ENCODE data around the gene ICAM4. TPM values are rescaled to one million over a fixed set of nuclear protein-coding genes. Genes with fewer than 3 reads are reported as not detected.

ICAM4 gene
- polyA plus RNA-seq, 1 of the 3 experiments (the other 2 are of a cell fraction): 0.05 TPM

GRCh38 chr19:10334588-10335351 lies 48.0 kb downstream of the ICAM4 start:
- peak overlapping the region; percentile 74 to 97; a peak in 3 of 4 replicates for H3K27ac ChIP-seq (ENCODE audit: low read depth in 2 of 2, low read length in 1 of 2)

More at GRCh38 chr19:10334588-10335351, 48.0 kb downstream of the ICAM4 start:
- Histone ChIP-seq H3K9ac (peak overlapping the region; percentile 97; the same call in 1 of the 2 replicates), H3K9me2 (no peaks in the 10 kb centered on the region), H3K9me3 (no peaks in the 10 kb centered on the region), H3F3A (replicated peaks; ENCODE audit: insufficient read depth) (no peaks in the 10 kb centered on the region), H2AFZ (ENCODE audit: low read depth) (peak overlapping the region; percentile 70), H3K4me2 (peak overlapping the region; percentile 97), H3K4me1 (ENCODE audit: control insufficient read depth in 1 of 2, insufficient read depth in 2 of 2, low read depth in 1 of 2, low read length in 1 of 2) (peaks cover 0 to 22% of the 10 kb centered on the region in 2 experiments; a peak in 1 of 4 replicates), H4K20me1 (ENCODE audit: insufficient read depth) (peaks cover 23% of the 10 kb centered on the region), H3K36me3 (replicated peaks in 1 of 2; ENCODE audit: control insufficient read depth in 1 of 2, insufficient read depth in 2 of 2, low read length in 1 of 2) (peaks cover 4 to 7% of the 10 kb centered on the region in 2 experiments), H3K4me3 (ENCODE audit: low read depth in 2 of 2, low read length in 1 of 2) (peak overlapping the region; percentile 81 to 95), H3K27me3 (ENCODE audit: insufficient read depth) (no peaks in the 10 kb centered on the region), H3K79me2 (ENCODE audit: insufficient read depth) (peaks cover 41% of the 10 kb centered on the region)
- CTCF ChIA-PET: interaction anchor here (0.7 to 3.3 kb wide), 7 partner anchors 46 to 75 kb away, joined by 3 to 18 read pairs (median 3); partner anchors contain the start of genes ICAM1 and TYK2
- TF ChIP-seq IRF3 (IDR thresholded peaks at IDR 0.05; ENCODE audit: low read depth, low read length) (no peak), NFIC (IDR thresholded peaks at IDR 0.05; ENCODE audit: borderline replicate concordance) (no peak), CHD2 (IDR thresholded peaks at IDR 0.05; ENCODE audit: low read length, partially characterized antibody) (no peak), MAX (IDR thresholded peaks at IDR 0.05; ENCODE audit: low read depth) (peak; percentile 88), FOSL2 (IDR thresholded peaks at IDR 0.05; ENCODE audit: borderline replicate concordance, low read depth) (no peak), ELF1 (IDR thresholded peaks at IDR 0.05) (no peak), SIN3A (IDR thresholded peaks at IDR 0.05; ENCODE audit: borderline replicate concordance, low read depth, low read length) (no peak), POLR2AphosphoS5 (IDR thresholded peaks at IDR 0.05; ENCODE audit: low read depth, low read length) (peak; percentile 69; the same call in 1 of the 2 replicates), YY1 (IDR thresholded peaks at IDR 0.05; ENCODE audit: low read depth) (no peak), RCOR1 (IDR thresholded peaks at IDR 0.05; ENCODE audit: low read length) (no peak), USF1 (IDR thresholded peaks at IDR 0.05; ENCODE audit: borderline replicate concordance, low read depth) (no peak), NRF1 (IDR thresholded peaks at IDR 0.05; ENCODE audit: low read depth, low read length) (no peak), FOXM1 (IDR thresholded peaks at IDR 0.05; ENCODE audit: low read depth) (no peak), SMC3 (IDR thresholded peaks at IDR 0.05; ENCODE audit: low read depth, low read length) (no peak), GATA2 (CRISPR knock-in tag; IDR thresholded peaks at IDR 0.05) (no peak), EZH2phosphoT487 (IDR thresholded peaks at IDR 0.05; ENCODE audit: borderline replicate concordance, low read depth) (no peak), EP300 (IDR thresholded peaks at IDR 0.05; ENCODE audit: borderline replicate concordance in 1 of 2, low read depth in 1 of 2, low read length in 1 of 2) (no peak), TCF12 (IDR thresholded peaks at IDR 0.05) (no peak), GABPA (IDR thresholded peaks at IDR 0.05; ENCODE audit: low read depth) (peak; percentile 57; the same call in 1 of the 2 replicates), TAF1 (IDR thresholded peaks at IDR 0.05; ENCODE audit: borderline replicate concordance, low read depth, low read length) (peak; percentile 61), TEAD4 (IDR thresholded peaks at IDR 0.05; ENCODE audit: borderline replicate concordance, insufficient read depth) (no peak), MXI1 (IDR thresholded peaks at IDR 0.05; ENCODE audit: low read depth, low read length) (peak; percentile 97), RXRA (IDR thresholded peaks at IDR 0.05; ENCODE audit: borderline replicate concordance, low read depth) (no peak), RAD21 (IDR thresholded peaks at IDR 0.05; ENCODE audit: low read length) (peak; percentile 10; the same call in 1 of the 2 replicates), PBX3 (IDR thresholded peaks at IDR 0.05) (no peak), FOXJ3 (CRISPR knock-in tag; IDR thresholded peaks at IDR 0.05) (no peak; the same call in 1 of the 2 replicates)
- TF ChIP-seq, protein P1, sequence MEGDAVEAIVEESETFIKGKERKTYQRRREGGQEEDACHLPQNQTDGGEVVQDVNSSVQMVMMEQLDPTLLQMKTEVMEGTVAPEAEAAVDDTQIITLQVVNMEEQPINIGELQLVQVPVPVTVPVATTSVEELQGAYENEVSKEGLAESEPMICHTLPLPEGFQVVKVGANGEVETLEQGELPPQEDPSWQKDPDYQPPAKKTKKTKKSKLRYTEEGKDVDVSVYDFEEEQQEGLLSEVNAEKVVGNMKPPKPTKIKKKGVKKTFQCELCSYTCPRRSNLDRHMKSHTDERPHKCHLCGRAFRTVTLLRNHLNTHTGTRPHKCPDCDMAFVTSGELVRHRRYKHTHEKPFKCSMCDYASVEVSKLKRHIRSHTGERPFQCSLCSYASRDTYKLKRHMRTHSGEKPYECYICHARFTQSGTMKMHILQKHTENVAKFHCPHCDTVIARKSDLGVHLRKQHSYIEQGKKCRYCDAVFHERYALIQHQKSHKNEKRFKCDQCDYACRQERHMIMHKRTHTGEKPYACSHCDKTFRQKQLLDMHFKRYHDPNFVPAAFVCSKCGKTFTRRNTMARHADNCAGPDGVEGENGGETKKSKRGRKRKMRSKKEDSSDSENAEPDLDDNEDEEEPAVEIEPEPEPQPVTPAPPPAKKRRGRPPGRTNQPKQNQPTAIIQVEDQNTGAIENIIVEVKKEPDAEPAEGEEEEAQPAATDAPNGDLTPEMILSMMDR (IDR thresholded peaks at IDR 0.05): peak; percentile 35
- TF ChIP-seq, protein P2, sequence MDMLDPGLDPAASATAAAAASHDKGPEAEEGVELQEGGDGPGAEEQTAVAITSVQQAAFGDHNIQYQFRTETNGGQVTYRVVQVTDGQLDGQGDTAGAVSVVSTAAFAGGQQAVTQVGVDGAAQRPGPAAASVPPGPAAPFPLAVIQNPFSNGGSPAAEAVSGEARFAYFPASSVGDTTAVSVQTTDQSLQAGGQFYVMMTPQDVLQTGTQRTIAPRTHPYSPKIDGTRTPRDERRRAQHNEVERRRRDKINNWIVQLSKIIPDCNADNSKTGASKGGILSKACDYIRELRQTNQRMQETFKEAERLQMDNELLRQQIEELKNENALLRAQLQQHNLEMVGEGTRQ (IDR thresholded peaks at IDR 0.05; ENCODE audit: borderline replicate concordance, low read depth, low read length): no peak
- POLR2A ChIA-PET: interaction anchor here (1.3 to 1.9 kb wide), 4 partner anchors 14 to 195 kb away, joined by 3 to 15 read pairs (median 4); partner anchors contain the start of gene TYK2
- peak; percentile 92 for DNase-seq
- WGBS (ENCODE audit: low lambda C conversion rate): 3% methylated on average over 29 of the region's 59 CpGs
